ENCODE results near the gene ABTB2. TPM values are rescaled to one million over a fixed set of nuclear protein-coding genes. Genes with fewer than 3 reads are reported as not detected.
A peak's percentile ranks its signal among the peaks of the same experiment; 100 is the strongest.

ABTB2 gene
- total and polyA plus RNA-seq, 7 experiments from 2014 or later, result 0.03 to 5.3 (median 0.26) TPM

- CTCF ChIA-PET, result no interaction called here
- Histone ChIP-seq H3K27me3 (ENCODE audit: control insufficient read depth in 2 of 2, insufficient read depth in 2 of 2, low read length in 2 of 2) (no peaks in the 10 kb centered on the region), H3K4me1 (ENCODE audit: control insufficient read depth in 2 of 2, insufficient read depth in 2 of 2, low read length in 2 of 2) (peaks cover 0 to 2% of the 10 kb centered on the region in 2 donors), H3K9me3 (ENCODE audit: control insufficient read depth in 2 of 3, low read length in 3 of 3) (no peaks in the 10 kb centered on the region), H3K27ac (ENCODE audit: low read depth, low read length) (no peak overlapping the region), H3K36me3 (ENCODE audit: control insufficient read depth in 2 of 3, insufficient read depth in 3 of 3, low read length in 3 of 3) (no peaks in the 10 kb centered on the region), H3K4me3 (ENCODE audit: low read length) (no peak overlapping the region)
- Mint-ChIP-seq H3K4me3 (no peak overlapping the region), H3K9me3 (no peaks in the 10 kb centered on the region), H3K36me3 (peaks cover 0 to 3% (median 0%) of the 10 kb centered on the region in 5 donors), H3K4me1 (peaks cover 5 to 22% (median 7%) of the 10 kb centered on the region in 7 donors), H3K27me3 (no peaks in the 10 kb centered on the region), H3K27ac (no peak overlapping the region)
- POLR2A ChIA-PET, result interaction anchor here (0.5 kb wide), 1 partner anchor 229 kb away, joined by 6 read pairs; no protein-coding TSS in a partner anchor
- intact Hi-C loops (cut with micrococcal nuclease), result no loop called here
- DNase-seq (peak in 1 of 9 donors; percentile 31), ATAC-seq (peak; percentile 88)
These were observed 149.3 kb downstream of the ABTB2 start for GRCh38 chr11:34208266-34209135.

DNA sequence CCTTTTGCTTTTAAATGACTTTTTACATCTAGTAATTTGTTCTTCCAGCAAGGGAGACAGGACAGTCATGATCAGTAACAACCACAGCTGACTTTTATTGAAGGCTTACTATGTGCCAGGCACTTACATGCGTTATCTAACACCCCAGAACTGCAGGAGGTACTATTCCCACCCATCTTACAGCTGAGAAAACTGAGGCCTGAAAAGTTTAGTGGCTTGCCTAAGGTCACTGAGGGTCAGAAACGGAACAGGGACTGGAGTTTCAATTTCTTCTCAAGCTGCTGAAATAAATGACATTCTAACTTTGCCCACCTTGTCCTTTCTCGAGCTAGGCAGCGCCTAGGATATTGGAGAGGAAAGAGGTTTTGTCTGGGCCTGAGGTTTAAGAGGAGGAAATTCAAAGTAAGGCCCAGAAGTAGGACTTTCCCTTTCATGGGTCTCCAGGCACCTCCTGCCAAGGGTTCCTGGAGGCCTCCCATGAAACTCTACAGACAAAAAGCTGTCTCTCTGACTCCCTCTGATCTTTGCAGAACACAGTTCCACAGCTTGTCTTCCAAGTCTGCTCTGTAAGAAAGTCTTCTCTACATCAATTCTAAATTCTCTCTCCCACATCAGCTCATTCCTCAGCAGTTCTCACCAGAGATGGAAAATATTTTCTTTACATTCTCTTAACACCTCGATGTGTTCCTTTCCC, 150.2 kb downstream of the ABTB2 start:
- Mint-ChIP-seq H3K27me3 (no peaks in the 10 kb centered on the region), H3K4me1 (peaks cover 6 to 30% (median 11%) of the 10 kb centered on the region in 7 donors), H3K9me3 (no peaks in the 10 kb centered on the region), H3K4me3 (no peak overlapping the region), H3K27ac (no peak overlapping the region), H3K36me3 (peaks cover 0 to 3% (median 0%) of the 10 kb centered on the region in 5 donors)
- Histone ChIP-seq H3K36me3 (ENCODE audit: control insufficient read depth in 2 of 3, insufficient read depth in 3 of 3, low read length in 3 of 3) (no peaks in the 10 kb centered on the region), H3K4me3 (ENCODE audit: low read length) (no peak overlapping the region), H3K9me3 (ENCODE audit: control insufficient read depth in 2 of 3, low read length in 3 of 3) (no peaks in the 10 kb centered on the region), H3K4me1 (ENCODE audit: control insufficient read depth in 2 of 2, insufficient read depth in 2 of 2, low read length in 2 of 2) (peaks cover 0 to 8% of the 10 kb centered on the region in 2 donors), H3K27me3 (ENCODE audit: control insufficient read depth in 2 of 2, insufficient read depth in 2 of 2, low read length in 2 of 2) (no peaks in the 10 kb centered on the region), H3K27ac (ENCODE audit: low read depth, low read length) (no peak overlapping the region)
- ChIA-PET POLR2A (no interaction called here), CTCF (no interaction called here)
- DNase-seq (no peak), ATAC-seq (no peak)
- intact Hi-C loops (cut with micrococcal nuclease), result no loop called here

DNA sequence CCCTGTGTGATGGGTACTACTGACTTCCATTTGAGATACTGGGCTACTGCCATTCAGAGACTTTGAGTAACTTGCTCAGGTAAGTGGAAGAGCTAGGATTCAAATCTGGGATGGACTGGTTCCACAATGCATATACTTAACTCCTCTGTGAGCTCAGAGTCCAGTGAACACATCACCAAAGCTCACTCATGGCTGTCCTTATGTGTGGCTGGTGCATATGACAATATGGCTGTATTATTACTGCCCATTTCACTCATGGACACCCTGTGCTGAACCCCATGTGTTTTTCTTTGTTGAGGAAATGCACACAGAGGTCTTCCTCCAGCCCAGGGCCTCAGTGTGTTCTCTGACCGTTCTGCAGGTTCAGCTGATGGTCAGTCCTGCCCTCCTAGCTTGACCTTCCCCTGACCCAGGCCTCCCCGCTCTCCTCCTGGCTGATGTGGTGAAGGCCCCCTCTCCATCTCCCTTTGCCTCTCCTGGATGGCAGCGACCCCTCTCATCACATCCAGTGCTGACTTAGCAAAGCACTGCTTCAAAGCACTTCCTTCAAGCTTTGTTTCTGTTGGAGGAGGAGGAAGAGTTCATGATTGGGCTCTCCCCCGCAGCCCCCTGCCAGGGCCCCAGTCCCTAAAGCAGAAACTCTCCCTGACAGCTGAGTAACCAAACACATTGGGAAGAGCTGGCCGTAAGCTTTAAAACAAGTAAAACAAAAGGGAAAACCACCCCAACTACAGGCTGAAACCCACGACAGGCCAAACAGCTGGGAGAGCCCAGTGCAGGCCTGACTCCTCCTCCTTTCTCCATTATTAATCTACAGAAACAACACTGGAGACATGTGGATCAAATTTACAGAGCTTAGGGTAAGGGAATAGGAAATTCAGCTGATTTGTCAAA, 151.2 kb downstream of the ABTB2 start:
- Histone ChIP-seq H3K9me3 (ENCODE audit: control insufficient read depth in 2 of 3, low read length in 3 of 3) (no peaks in the 10 kb centered on the region), H3K4me3 (ENCODE audit: low read length) (no peak overlapping the region), H3K27me3 (ENCODE audit: control insufficient read depth in 2 of 2, insufficient read depth in 2 of 2, low read length in 2 of 2) (no peaks in the 10 kb centered on the region), H3K4me1 (ENCODE audit: control insufficient read depth in 2 of 2, insufficient read depth in 2 of 2, low read length in 2 of 2) (peaks cover 0 to 8% of the 10 kb centered on the region in 2 donors), H3K36me3 (ENCODE audit: control insufficient read depth in 2 of 3, insufficient read depth in 3 of 3, low read length in 3 of 3) (no peaks in the 10 kb centered on the region), H3K27ac (ENCODE audit: low read depth, low read length) (no peak overlapping the region)
- DNase-seq, result no peak
- ChIA-PET CTCF (interaction anchor here (0.7 kb wide), 1 partner anchor 32 kb away, joined by 3 read pairs; no protein-coding TSS in a partner anchor), POLR2A (no interaction called here)
- no peaks in the 10 kb centered on the region for H3K27me3 Mint-ChIP-seq
- no peaks in the 10 kb centered on the region for H3K9me3 Mint-ChIP-seq
- peaks cover 0 to 3% (median 0%) of the 10 kb centered on the region in 5 donors for H3K36me3 Mint-ChIP-seq
- peak overlapping the region in 2 of 9 donors; percentile 16 to 36 for H3K27ac Mint-ChIP-seq
- H3K4me1 Mint-ChIP-seq, result peaks cover 6 to 36% (median 16%) of the 10 kb centered on the region in 7 donors
- intact Hi-C loops (cut with micrococcal nuclease), result no loop called here
- H3K4me3 Mint-ChIP-seq, result no peak overlapping the region
- no peak for ATAC-seq

- H3K27me3 ChIP-seq (ENCODE audit: control insufficient read depth in 2 of 2, insufficient read depth in 2 of 2, low read length in 2 of 2), result no peaks in the 10 kb centered on the region
- Mint-ChIP-seq H3K27ac (no peak overlapping the region), H3K4me3 (no peak overlapping the region), H3K9me3 (no peaks in the 10 kb centered on the region), H3K4me1 (peaks cover 6 to 36% (median 16%) of the 10 kb centered on the region in 7 donors), H3K36me3 (peaks cover 0 to 2% (median 0%) of the 10 kb centered on the region in 5 donors), H3K27me3 (no peaks in the 10 kb centered on the region)
- DNase-seq, result no peak
- H3K36me3 ChIP-seq (ENCODE audit: control insufficient read depth in 2 of 3, insufficient read depth in 3 of 3, low read length in 3 of 3), result no peaks in the 10 kb centered on the region
- H3K4me1 ChIP-seq (ENCODE audit: control insufficient read depth in 2 of 2, insufficient read depth in 2 of 2, low read length in 2 of 2), result peaks cover 0 to 8% of the 10 kb centered on the region in 2 donors
- intact Hi-C loops (cut with micrococcal nuclease), result no loop called here
- CTCF ChIA-PET, result no interaction called here
- ATAC-seq, result no peak
- no peak overlapping the region for H3K27ac ChIP-seq (ENCODE audit: low read depth, low read length)
- POLR2A ChIA-PET, result no interaction called here
- H3K4me3 ChIP-seq (ENCODE audit: low read length), result no peak overlapping the region
- H3K9me3 ChIP-seq (ENCODE audit: control insufficient read depth in 2 of 3, low read length in 3 of 3), result no peaks in the 10 kb centered on the region
These were observed 152.3 kb downstream of the ABTB2 start for GRCh38 chr11:34205326-34206035.

- H3K4me1 ChIP-seq (ENCODE audit: control insufficient read depth in 2 of 2, insufficient read depth in 2 of 2, low read length in 2 of 2), result peaks cover 0 to 8% of the 10 kb centered on the region in 2 donors
- DNase-seq (no peak), ATAC-seq (no peak)
- intact Hi-C loops (cut with micrococcal nuclease), result loop anchor here in 1 of 2 donors (5.0 kb wide), 1 partner anchor 43 kb away; no protein-coding TSS in a partner anchor
- Mint-ChIP-seq H3K27me3 (no peaks in the 10 kb centered on the region), H3K36me3 (no peaks in the 10 kb centered on the region), H3K4me3 (no peak overlapping the region), H3K9me3 (no peaks in the 10 kb centered on the region), H3K27ac (no peak overlapping the region), H3K4me1 (peaks cover 6 to 41% (median 16%) of the 10 kb centered on the region in 7 donors)
- ChIA-PET CTCF (no interaction called here), POLR2A (interaction anchor here (0.9 kb wide), 1 partner anchor 16 kb away, joined by 3 read pairs; no protein-coding TSS in a partner anchor)
- H3K27me3 ChIP-seq (ENCODE audit: control insufficient read depth in 2 of 2, insufficient read depth in 2 of 2, low read length in 2 of 2), result no peaks in the 10 kb centered on the region
- no peaks in the 10 kb centered on the region for H3K9me3 ChIP-seq (ENCODE audit: control insufficient read depth in 2 of 3, low read length in 3 of 3)
- H3K36me3 ChIP-seq (ENCODE audit: control insufficient read depth in 2 of 3, insufficient read depth in 3 of 3, low read length in 3 of 3), result no peaks in the 10 kb centered on the region
- no peak overlapping the region for H3K27ac ChIP-seq (ENCODE audit: low read depth, low read length)
- H3K4me3 ChIP-seq (ENCODE audit: low read length), result no peak overlapping the region
These were observed 153.2 kb downstream of the ABTB2 start for GRCh38 chr11:34204396-34205279.
